CD4-positive, alpha-beta T cell treated with Interleukin-15 for 4 hours (primary cell): ENCODE measurements around the gene F2R.
A peak's percentile ranks its signal among the peaks of the same experiment; 100 is the strongest.
"Not testable (repeated sequence)": the region's sequence is repeated elsewhere in the genome, so short reads cannot be mapped to it uniquely, and the experiment has no call there.

Experiments
- DNase-seq: peaks from one replicate; pipeline ENCODE4 v3.0.0-alpha.2; 2020; ENCODE audit warnings: low spot score

Gene F2R

DNA sequence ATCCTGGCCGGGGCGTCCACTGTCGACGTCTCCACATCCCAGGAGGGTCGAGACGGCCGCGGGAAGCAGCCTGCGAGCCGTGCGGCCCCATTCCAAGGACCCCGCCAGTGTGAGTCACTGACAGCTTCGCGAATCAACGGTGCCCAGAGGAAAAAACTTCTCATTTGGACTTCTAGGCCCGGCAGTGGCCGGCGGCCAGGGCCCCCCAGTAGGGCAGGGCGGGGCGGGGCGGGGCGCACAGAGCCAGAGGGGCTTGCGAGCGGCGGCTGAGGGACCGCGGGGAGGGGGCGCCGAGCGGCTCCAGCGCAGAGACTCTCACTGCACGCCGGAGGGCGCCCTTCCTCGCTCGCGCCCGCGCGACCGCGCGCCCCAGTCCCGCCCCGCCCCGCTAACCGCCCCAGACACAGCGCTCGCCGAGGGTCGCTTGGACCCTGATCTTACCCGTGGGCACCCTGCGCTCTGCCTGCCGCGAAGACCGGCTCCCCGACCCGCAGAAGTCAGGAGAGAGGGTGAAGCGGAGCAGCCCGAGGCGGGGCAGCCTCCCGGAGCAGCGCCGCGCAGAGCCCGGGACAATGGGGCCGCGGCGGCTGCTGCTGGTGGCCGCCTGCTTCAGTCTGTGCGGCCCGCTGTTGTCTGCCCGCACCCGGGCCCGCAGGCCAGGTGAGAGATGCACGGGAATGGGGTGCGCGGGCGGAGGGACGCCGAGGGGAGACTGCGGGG lies at the start of gene F2R:
F2R (plus strand) TSS at position 391 of the 720 bp plus-strand sequence; CDS start at position 573, 182 bp downstream.
- peak; percentile 59 for DNase-seq

GRCh38 chr5:76667495-76667894 lies 48.4 kb upstream of the F2R start:
- DNase-seq = no peak

- DNase-seq = no peak
These were observed 46.7 kb upstream of the F2R start for GRCh38 chr5:76669245-76669644.

GRCh38 chr5:76670508-76670907 lies 45.4 kb upstream of the F2R start:
- no peak for DNase-seq

DNA sequence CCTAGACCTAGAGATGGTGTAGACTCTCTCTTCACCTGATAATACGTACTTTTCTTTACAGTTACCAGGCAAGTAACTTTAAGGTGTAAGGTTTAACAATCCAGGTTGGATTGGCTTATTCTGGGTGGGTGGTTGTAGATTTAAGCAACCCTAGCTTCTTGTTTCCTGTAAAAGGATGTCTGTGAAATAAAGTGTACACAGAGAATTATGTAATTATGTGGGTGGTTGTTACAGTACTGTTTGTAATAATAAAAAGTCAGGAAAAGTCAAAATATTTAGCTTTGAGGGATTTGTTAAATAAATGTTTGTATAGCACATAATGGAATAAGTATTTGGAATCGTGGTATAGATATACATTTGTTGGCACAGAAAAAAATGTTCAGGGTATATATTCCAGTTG lies 43.7 kb upstream of the F2R start:
- no peak for DNase-seq

- no peak for DNase-seq
These were observed 42.8 kb upstream of the F2R start for GRCh38 chr5:76673125-76673524.

- no peak for DNase-seq
These were observed 41.4 kb upstream of the F2R start for GRCh38 chr5:76674330-76675066.

DNA sequence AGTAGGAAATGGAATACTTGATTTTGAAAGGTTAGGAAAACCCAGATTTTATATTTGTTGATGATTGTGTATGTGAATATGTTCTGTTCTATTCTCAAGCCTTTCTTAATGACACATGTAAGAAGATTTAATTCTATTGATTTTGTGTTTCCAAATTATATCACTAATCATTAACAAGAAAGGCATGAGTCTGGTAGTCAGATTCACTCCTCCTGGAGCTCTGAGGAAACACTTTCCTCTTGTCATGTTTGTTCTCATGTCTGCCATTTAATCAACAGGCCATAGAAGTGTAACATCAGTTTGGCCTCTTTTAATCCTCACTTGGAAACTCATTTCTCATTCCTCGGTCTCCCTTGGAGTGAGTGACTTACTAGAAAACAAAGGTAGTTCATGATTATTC lies 40.6 kb upstream of the F2R start:
- no peak for DNase-seq

GRCh38 chr5:76677849-76678472 lies 38.0 kb upstream of the F2R start:
- DNase-seq = no peak

DNA sequence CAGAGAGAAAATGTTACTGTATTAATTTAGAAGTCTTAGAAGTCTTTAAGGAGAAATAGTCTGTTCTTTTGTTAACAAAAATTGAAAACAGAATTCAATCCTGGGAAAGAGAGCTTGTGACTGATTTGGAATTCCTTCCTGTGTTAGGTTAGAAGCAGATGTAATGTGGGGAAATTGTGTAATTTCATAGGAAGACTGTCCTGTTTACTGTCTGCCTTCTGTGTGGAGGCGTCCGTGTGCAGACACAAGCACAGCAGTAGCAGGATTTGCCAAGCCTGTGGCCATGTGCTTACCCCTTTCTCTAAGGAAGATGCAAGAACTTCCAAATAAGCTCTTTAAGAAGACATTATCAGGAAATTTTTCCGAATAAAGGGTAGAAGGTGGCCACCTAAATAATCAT lies 36.7 kb upstream of the F2R start:
- DNase-seq = no peak

DNA sequence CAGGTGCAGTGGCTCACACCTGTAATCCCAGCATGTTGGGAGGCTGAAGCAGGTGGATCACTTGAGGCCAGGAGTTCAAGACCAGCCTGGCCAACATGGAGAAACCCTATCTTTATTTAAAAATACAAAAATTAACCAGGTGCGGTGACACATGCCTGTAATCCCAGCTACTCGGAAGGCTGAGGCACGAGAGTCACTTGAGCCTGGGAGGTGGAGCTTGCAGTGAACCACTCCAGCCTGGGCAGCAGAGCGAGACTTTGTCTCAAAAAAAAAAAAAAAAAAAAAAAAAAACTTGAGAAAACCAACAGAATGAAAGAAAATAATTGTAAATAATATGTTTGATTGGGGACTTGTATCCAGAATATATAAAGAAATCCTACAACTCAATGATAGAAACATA lies 35.1 kb upstream of the F2R start:
- not testable (repeated sequence) for DNase-seq

DNA sequence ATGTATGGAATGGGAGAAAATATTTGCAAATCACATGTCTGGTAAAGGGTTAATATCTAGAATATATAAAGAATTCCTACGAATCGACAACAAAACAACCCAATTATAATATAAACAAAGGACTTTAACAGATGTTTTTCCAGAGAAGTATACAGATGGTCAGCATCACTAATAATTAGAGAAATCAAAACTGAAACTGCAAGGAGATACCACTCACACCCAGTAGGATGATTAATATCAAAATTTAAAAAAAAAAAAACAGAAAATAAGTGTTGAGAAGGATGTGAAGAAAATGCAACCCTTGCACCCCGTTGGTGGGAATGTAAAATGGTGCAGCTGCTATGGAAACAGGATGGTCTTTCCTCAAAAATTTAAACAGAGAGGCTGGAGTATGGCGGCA lies 34.6 kb upstream of the F2R start:
- no peak for DNase-seq

- DNase-seq = no peak
These were observed 33.5 kb upstream of the F2R start for GRCh38 chr5:76682387-76682786.

GRCh38 chr5:76683816-76684731 lies 31.9 kb upstream of the F2R start:
- DNase-seq = no peak

GRCh38 chr5:76684756-76685519 lies 31.0 kb upstream of the F2R start:
- DNase-seq = no peak

GRCh38 chr5:76685704-76686103 lies 30.2 kb upstream of the F2R start:
- DNase-seq = no peak

DNA sequence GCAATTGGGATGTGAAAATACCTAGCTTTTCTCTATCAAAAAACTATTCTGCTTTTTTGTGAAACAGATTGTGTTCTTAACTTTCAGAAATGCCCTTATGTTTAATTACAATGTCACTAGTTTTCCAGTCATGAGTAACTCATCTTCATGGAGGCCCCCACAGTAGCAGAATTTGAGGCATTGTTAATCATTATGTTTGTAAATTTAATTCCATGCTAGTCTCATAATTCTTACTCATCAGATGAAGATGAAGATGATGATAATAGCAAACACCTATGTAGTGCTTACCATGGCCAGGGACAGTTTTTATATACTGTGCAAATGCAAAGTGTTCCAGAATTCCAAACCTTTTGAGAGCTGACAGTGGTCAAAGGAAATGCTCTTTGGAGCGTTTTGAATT lies 27.7 kb upstream of the F2R start:
- DNase-seq = no peak

- DNase-seq = no peak
These were observed 27.1 kb upstream of the F2R start for GRCh38 chr5:76688836-76689235.

- DNase-seq = no peak
These were observed 26.4 kb upstream of the F2R start for GRCh38 chr5:76689321-76690036.

DNA sequence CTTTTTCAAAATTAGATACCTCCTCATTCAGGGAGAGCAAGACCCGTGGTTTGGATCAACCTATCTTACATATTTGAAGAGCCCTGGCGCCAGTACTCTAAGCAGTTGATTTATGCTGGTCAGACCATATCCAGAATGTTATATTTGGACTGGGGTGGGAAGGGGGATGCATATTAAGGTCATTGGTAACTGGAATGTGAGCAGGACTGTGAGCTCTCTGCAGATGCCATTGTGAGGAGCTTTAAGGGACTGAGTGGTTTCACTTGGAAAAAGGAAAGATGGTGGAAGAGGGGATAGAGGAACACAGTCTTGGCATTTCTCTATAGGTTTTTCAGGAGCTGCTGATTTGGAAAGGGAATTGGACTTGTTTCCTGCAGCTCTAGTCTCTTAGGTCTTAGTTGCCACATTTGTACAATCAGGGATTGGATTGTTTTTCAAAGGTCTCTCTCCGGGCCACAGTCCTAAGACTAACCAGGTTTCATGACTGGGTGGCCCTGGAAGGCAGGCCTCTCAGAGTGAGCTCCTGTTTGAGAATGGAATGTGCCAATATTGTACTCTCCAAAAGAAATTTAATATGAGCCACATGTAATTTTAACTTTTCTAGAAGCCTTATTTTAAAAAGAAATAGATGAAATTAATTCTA lies 25.8 kb upstream of the F2R start:
- no peak for DNase-seq
